ENCODE data around the gene FKTN.
A peak's percentile ranks its signal among the peaks of the same experiment; 100 is the strongest.
"Not testable (repeated sequence)": the region's sequence is repeated elsewhere in the genome, so short reads cannot be mapped to it uniquely, and the experiment has no call there.

The FKTN gene

GRCh38 chr9:105539452-105539851 is 18.5 kb upstream of the FKTN start:
- DNase-seq (ENCODE audit: low read depth): no peak
- no peaks in the 10 kb centered on the region for H3K27me3 ChIP-seq (replicated peaks; ENCODE audit: control insufficient read depth, insufficient read depth, low read length)
- H3K4me1 ChIP-seq (ENCODE audit: control insufficient read depth, insufficient read depth, low read length): no peaks in the 10 kb centered on the region
- no peaks in the 10 kb centered on the region for H3K9me3 ChIP-seq (ENCODE audit: control insufficient read depth, low read length)
- H3K9ac ChIP-seq (ENCODE audit: low read length): no peak overlapping the region
- peaks cover 9% of the 10 kb centered on the region for H3K36me3 ChIP-seq (ENCODE audit: control insufficient read depth, insufficient read depth, low read length, severe bottlenecking)
- H3K4me3 ChIP-seq (ENCODE audit: low read length): no peak overlapping the region

DNA sequence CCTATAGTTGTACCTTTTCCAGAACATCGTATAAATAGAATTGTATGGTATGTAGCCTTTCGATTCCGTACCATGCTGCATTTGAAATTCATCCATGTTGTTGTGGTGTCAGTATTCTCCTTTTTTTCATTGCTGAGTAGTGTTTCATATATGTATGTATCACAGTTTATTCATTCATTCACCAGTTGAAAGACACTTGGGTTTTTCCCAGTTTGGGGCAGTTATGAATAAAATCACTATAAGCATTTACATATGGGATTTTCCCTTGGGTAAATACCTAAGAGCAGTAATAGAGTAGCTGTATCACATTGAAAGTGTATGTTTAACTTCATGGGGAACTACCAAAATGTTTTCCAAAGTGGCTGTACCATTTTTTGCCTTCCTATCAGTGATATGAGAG is 16.1 kb upstream of the FKTN start:
- no peaks in the 10 kb centered on the region for H3K9me3 ChIP-seq (ENCODE audit: control insufficient read depth, low read length)
- H3K4me1 ChIP-seq (ENCODE audit: control insufficient read depth, insufficient read depth, low read length): no peaks in the 10 kb centered on the region
- no peak overlapping the region for H3K4me3 ChIP-seq (ENCODE audit: low read length)
- no peaks in the 10 kb centered on the region for H3K27me3 ChIP-seq (replicated peaks; ENCODE audit: control insufficient read depth, insufficient read depth, low read length)
- no peak for DNase-seq (ENCODE audit: low read depth)
- H3K36me3 ChIP-seq (ENCODE audit: control insufficient read depth, insufficient read depth, low read length, severe bottlenecking): no peaks in the 10 kb centered on the region
- no peak overlapping the region for H3K9ac ChIP-seq (ENCODE audit: low read length)

DNA sequence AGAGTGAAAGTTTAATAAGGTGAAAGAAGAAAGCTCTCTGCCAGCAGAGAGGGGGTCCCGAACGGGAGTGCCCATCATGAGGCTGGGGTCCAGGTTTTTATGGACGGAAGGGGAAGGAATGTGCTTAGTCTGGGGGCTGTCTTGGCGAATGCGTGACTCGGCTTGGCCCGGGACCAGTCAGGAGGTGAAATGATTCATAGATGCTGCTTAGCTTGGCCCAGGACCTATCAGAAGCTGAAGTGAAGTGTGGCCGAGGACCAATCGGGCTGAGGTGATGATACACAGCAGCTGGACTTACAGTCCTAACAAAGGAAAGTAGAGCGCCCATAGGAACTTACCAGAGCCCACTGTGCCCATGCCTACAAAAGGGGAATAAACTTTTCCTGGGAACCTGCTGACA is 3.9 kb upstream of the FKTN start:
- H3K4me1 ChIP-seq (ENCODE audit: control insufficient read depth, insufficient read depth, low read length): peaks cover 7% of the 10 kb centered on the region
- H3K27me3 ChIP-seq (replicated peaks; ENCODE audit: control insufficient read depth, insufficient read depth, low read length): no peaks in the 10 kb centered on the region
- no peaks in the 10 kb centered on the region for H3K9me3 ChIP-seq (ENCODE audit: control insufficient read depth, low read length)

GRCh38 chr9:105572455-105572854 is 14.5 kb downstream of the FKTN start:
- no peaks in the 10 kb centered on the region for H3K4me1 ChIP-seq (ENCODE audit: control insufficient read depth, insufficient read depth, low read length)
- H3K27me3 ChIP-seq (replicated peaks; ENCODE audit: control insufficient read depth, insufficient read depth, low read length): no peaks in the 10 kb centered on the region
- H3K36me3 ChIP-seq (ENCODE audit: control insufficient read depth, insufficient read depth, low read length, severe bottlenecking): peaks cover 10% of the 10 kb centered on the region
- no peak for DNase-seq (ENCODE audit: low read depth)
- H3K9me3 ChIP-seq (ENCODE audit: control insufficient read depth, low read length): peaks cover 6% of the 10 kb centered on the region
- H3K4me3 ChIP-seq (ENCODE audit: low read length): no peak overlapping the region
- no peak overlapping the region for H3K9ac ChIP-seq (ENCODE audit: low read length)

More for the DNA sequence above, 3.9 kb upstream of the FKTN start:
- Histone ChIP-seq H3K4me3 (ENCODE audit: low read length) (no peak overlapping the region), H3K9ac (ENCODE audit: low read length) (no peak overlapping the region), H3K36me3 (ENCODE audit: control insufficient read depth, insufficient read depth, low read length, severe bottlenecking) (no peaks in the 10 kb centered on the region)
- no peak for DNase-seq (ENCODE audit: low read depth)

- H3K36me3 ChIP-seq (ENCODE audit: control insufficient read depth, insufficient read depth, low read length, severe bottlenecking); H3K9ac ChIP-seq (ENCODE audit: low read length); H3K9me3 ChIP-seq (ENCODE audit: control insufficient read depth, low read length); DNase-seq (ENCODE audit: low read depth); H3K4me3 ChIP-seq (ENCODE audit: low read length); H3K4me1 ChIP-seq (ENCODE audit: control insufficient read depth, insufficient read depth, low read length); H3K27me3 ChIP-seq (replicated peaks; ENCODE audit: control insufficient read depth, insufficient read depth, low read length): not testable (repeated sequence)
These were observed 22.0 kb downstream of the FKTN start for GRCh38 chr9:105579952-105580351.

DNA sequence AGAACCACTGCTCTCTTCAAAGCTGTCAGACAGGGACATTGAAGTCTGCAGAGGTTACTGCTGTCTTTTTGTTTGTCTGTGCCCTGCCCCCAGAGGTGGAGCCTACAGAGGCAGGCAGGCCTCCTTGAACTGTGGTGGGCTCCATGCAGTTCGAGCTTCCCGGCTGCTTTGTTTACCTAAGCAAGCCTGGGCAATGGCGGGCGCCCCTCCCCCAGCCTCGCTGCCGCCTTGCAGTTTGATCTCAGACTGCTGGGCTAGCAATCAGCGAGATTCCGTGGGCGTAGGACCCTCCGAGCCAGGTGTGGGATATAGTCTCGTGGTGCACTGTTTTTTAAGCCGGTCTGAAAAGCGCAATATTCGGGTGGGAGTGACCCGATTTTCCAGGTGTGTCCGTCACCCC is 23.6 kb downstream of the FKTN start:
- H3K27me3 ChIP-seq (replicated peaks; ENCODE audit: control insufficient read depth, insufficient read depth, low read length); H3K9ac ChIP-seq (ENCODE audit: low read length); H3K9me3 ChIP-seq (ENCODE audit: control insufficient read depth, low read length); DNase-seq (ENCODE audit: low read depth); H3K4me3 ChIP-seq (ENCODE audit: low read length); H3K4me1 ChIP-seq (ENCODE audit: control insufficient read depth, insufficient read depth, low read length); H3K36me3 ChIP-seq (ENCODE audit: control insufficient read depth, insufficient read depth, low read length, severe bottlenecking): not testable (repeated sequence)

DNA sequence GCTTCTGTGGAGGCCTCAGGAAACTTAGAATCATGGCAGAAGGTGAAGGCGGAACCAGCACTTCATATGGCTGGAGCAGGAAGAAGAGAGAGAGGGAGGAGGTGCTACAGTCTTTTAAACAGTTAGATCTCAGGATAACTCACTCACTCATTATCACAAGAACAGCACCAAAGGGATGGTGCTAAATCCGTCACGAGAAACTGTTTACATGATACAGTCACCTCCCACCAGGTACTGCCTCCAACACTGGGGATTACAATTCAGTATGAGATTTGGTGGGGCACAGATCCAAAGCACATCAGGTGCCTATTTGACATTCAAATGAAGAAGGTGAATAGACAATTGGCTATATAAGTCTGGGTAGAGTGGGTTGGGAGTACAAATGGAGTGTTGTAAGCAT is 35.2 kb downstream of the FKTN start:
- H3K9ac ChIP-seq (ENCODE audit: low read length): no peak overlapping the region
- no peaks in the 10 kb centered on the region for H3K9me3 ChIP-seq (ENCODE audit: control insufficient read depth, low read length)
- DNase-seq (ENCODE audit: low read depth): no peak
- H3K4me1 ChIP-seq (ENCODE audit: control insufficient read depth, insufficient read depth, low read length): peaks cover 7% of the 10 kb centered on the region
- H3K27me3 ChIP-seq (replicated peaks; ENCODE audit: control insufficient read depth, insufficient read depth, low read length): no peaks in the 10 kb centered on the region
- no peak overlapping the region for H3K4me3 ChIP-seq (ENCODE audit: low read length)
- H3K36me3 ChIP-seq (ENCODE audit: control insufficient read depth, insufficient read depth, low read length, severe bottlenecking): peaks cover 18% of the 10 kb centered on the region

- Histone ChIP-seq H3K27me3 (replicated peaks; ENCODE audit: control insufficient read depth, insufficient read depth, low read length) (no peaks in the 10 kb centered on the region), H3K9me3 (ENCODE audit: control insufficient read depth, low read length) (no peaks in the 10 kb centered on the region), H3K36me3 (ENCODE audit: control insufficient read depth, insufficient read depth, low read length, severe bottlenecking) (peaks cover 11% of the 10 kb centered on the region), H3K9ac (ENCODE audit: low read length) (no peak overlapping the region), H3K4me3 (ENCODE audit: low read length) (no peak overlapping the region), H3K4me1 (ENCODE audit: control insufficient read depth, insufficient read depth, low read length) (peaks cover 5% of the 10 kb centered on the region)
- peak; percentile 82 for DNase-seq (ENCODE audit: low read depth)
These were observed 51.0 kb downstream of the FKTN start for GRCh38 chr9:105608721-105609598.

DNA sequence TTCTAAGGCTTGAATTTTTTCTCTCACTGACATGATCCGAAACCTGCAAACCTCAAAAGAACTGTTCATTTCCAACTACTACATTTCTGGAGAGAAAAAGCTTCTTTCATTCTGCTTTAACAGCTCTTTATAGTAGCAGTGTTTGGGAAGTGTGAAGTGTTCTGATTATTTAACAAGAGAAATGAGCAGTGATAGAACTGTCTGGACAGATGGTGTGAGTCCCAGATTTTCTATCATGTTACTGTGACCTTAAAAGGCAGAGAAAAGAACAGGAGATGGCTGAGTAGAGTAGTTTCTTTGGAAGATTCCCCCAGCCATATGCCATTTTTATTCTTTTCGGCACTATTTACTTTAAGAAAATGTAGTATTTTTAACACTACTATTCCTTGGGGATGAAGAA is 63.1 kb downstream of the FKTN start:
- no peak overlapping the region for H3K9ac ChIP-seq (ENCODE audit: low read length)
- H3K27me3 ChIP-seq (replicated peaks; ENCODE audit: control insufficient read depth, insufficient read depth, low read length): no peaks in the 10 kb centered on the region
- no peaks in the 10 kb centered on the region for H3K9me3 ChIP-seq (ENCODE audit: control insufficient read depth, low read length)
- no peaks in the 10 kb centered on the region for H3K4me1 ChIP-seq (ENCODE audit: control insufficient read depth, insufficient read depth, low read length)
- no peak overlapping the region for H3K4me3 ChIP-seq (ENCODE audit: low read length)
- peaks cover 11% of the 10 kb centered on the region for H3K36me3 ChIP-seq (ENCODE audit: control insufficient read depth, insufficient read depth, low read length, severe bottlenecking)
- no peak for DNase-seq (ENCODE audit: low read depth)

DNA sequence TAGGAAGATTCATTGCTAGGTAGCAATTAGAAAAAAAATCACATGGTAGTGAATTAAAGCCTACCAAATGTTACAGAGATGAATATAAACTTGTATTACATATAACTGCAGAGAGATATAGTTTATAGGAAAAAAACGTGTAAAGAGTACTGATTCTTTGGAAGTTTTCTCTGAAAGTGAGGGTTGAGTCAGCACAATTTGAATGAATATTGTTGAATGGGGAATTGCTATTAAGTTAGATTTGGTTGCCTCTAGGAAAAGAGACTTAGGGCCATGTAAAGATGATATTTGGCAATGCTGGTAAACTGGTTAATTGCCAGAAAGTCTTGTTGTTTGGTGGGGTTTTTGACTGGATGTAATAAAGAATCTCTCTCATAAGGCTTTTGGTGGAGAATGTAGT is 67.2 kb downstream of the FKTN start:
- Histone ChIP-seq H3K36me3 (ENCODE audit: control insufficient read depth, insufficient read depth, low read length, severe bottlenecking) (peaks cover 11% of the 10 kb centered on the region), H3K9me3 (ENCODE audit: control insufficient read depth, low read length) (no peaks in the 10 kb centered on the region), H3K4me3 (ENCODE audit: low read length) (no peak overlapping the region), H3K27me3 (replicated peaks; ENCODE audit: control insufficient read depth, insufficient read depth, low read length) (no peaks in the 10 kb centered on the region), H3K9ac (ENCODE audit: low read length) (no peak overlapping the region), H3K4me1 (ENCODE audit: control insufficient read depth, insufficient read depth, low read length) (no peaks in the 10 kb centered on the region)
- no peak for DNase-seq (ENCODE audit: low read depth)

DNA sequence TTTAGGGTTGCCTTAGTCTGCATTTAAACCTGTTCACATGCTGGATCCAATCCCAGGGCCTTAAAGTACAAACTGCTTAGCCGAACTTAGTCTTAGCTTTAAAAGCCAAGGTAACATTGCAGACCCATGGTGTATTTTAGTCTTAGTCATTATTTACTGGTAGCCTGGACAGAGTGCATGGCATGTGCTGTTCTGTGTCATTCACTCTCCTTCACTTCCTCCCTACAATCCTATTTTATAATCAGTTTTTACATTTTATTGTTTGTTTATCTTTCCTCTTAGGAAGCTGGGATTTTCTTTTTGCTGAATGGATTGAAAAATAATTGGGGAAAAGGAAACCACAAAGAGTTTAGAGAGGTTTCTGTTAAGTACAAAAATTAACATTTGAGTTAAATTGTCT is 74.9 kb downstream of the FKTN start:
- DNase-seq (ENCODE audit: low read depth): no peak
- no peak overlapping the region for H3K9ac ChIP-seq (ENCODE audit: low read length)

DNA sequence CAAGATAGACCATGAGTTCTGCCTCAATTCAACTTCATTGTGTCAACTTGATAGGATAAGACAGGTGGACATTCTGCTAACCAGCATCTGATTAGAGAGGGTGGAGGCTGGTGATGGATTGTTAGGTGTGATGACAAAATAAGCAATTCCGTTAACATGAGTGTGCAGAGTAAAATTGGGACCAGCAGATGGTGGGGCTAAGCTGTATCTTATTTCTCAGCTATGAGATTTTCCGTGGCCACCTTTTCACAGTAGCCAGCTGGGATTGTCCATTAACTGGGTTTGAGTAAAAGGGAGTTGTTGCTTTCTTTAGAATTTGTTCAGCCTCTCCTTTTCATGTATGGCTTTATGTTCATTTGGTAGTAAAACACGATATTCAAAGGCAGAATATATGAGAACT is 75.5 kb downstream of the FKTN start:
- Histone ChIP-seq H3K36me3 (ENCODE audit: control insufficient read depth, insufficient read depth, low read length, severe bottlenecking) (peaks cover 18% of the 10 kb centered on the region), H3K4me3 (ENCODE audit: low read length) (no peak overlapping the region), H3K9ac (ENCODE audit: low read length) (no peak overlapping the region), H3K9me3 (ENCODE audit: control insufficient read depth, low read length) (no peaks in the 10 kb centered on the region), H3K4me1 (ENCODE audit: control insufficient read depth, insufficient read depth, low read length) (no peaks in the 10 kb centered on the region), H3K27me3 (replicated peaks; ENCODE audit: control insufficient read depth, insufficient read depth, low read length) (no peaks in the 10 kb centered on the region)
- no peak for DNase-seq (ENCODE audit: low read depth)

More for the DNA sequence above, 74.9 kb downstream of the FKTN start:
- peaks cover 22% of the 10 kb centered on the region for H3K36me3 ChIP-seq (ENCODE audit: control insufficient read depth, insufficient read depth, low read length, severe bottlenecking)
- H3K4me1 ChIP-seq (ENCODE audit: control insufficient read depth, insufficient read depth, low read length): no peaks in the 10 kb centered on the region
- H3K9me3 ChIP-seq (ENCODE audit: control insufficient read depth, low read length): no peaks in the 10 kb centered on the region
- no peak overlapping the region for H3K4me3 ChIP-seq (ENCODE audit: low read length)
- no peaks in the 10 kb centered on the region for H3K27me3 ChIP-seq (replicated peaks; ENCODE audit: control insufficient read depth, insufficient read depth, low read length)

Data from adipocyte (in vitro differentiated cells).